Testis (tissue), 3 donors: Measurements from ENCODE around the gene ADAM23. TPM values are rescaled to one million over a fixed set of nuclear protein-coding genes. Genes with fewer than 3 reads are reported as not detected.

Experiments used
- DNase-seq: peaks from one replicate; pipeline ENCODE4 v3.0.0-alpha.2; 2019
- H3K27ac ChIP-seq, 2 donors: fragments of 200-600 bp; sonication (generic); one replicate each; pipeline ENCODE4 v1.5.1; 2019
- H3K27me3 ChIP-seq: fragments of 200-600 bp; sonication (generic); one replicate; pipeline ENCODE4 v1.5.1; 2019
- H3K36me3 ChIP-seq: fragments of 200-600 bp; sonication (generic); one replicate; pipeline ENCODE4 v1.5.1; 2017; ENCODE audit warnings: low read depth; ENCODE audit errors: missing control alignments
- H3K4me1 ChIP-seq: fragments of 200-600 bp; sonication (generic); one replicate; pipeline ENCODE4 v1.5.1; 2019
- H3K4me3 ChIP-seq, 2 donors: fragments of 200-600 bp; sonication (generic); one replicate each; pipeline ENCODE4 v1.5.1; 2017 to 2019
- H3K9me3 ChIP-seq: fragments of 200-600 bp; sonication (generic); one replicate; pipeline ENCODE4 v1.5.1; 2017
- CTCF ChIP-seq, 3 experiments: fragments of 450-650 bp in 2 of 3; fragments of 200-600 bp in 1 of 3; sonication (generic) in 1 of 3; IDR thresholded peaks; one replicate each; pipeline ENCODE4 v1.5.1; 2016 to 2019; ENCODE audit warnings: antibody characterized with exemption in 3 of 3, mild to moderate bottlenecking in 2 of 3, moderate library complexity in 1 of 3
- POLR2A ChIP-seq: fragments of 450-650 bp; IDR thresholded peaks from one replicate; pipeline ENCODE4 v1.6.1; 2017; ENCODE audit warnings: antibody characterized with exemption, mild to moderate bottlenecking, moderate library complexity
- WGBS, 2 donors: methylation state at CpG; one replicate each; pipeline ENCODE4 v1.1.5; 2018; 5-methylcytosine and 5-hydroxymethylcytosine counted together
- intact Hi-C: fragments of 100-400 bp; cut with DNase I; formaldehyde crosslinking; loops from one replicate; pipeline ENCODE4 v1.15.1; 2023; ENCODE audit warnings: low total_unique reads
- polyA plus RNA-seq: library from polyadenylated mRNA; stranded (reverse); fragments of 350-450 nt; fragmentation: Illumina TruSeq; extraction: RNeasy Lipid Tissue Mini Kit (QIAGEN cat#74804); gene quantifications from one replicate; pipeline ENCODE4 v1.2.3, GENCODE V29; 2014; ENCODE audit warnings: low read depth, low replicate concordance; ENCODE audit not compliant: insufficient read depth
- total RNA-seq, 2 donors: library from RNA; depleted of rRNA; stranded (reverse); fragments of >200 nt; gene quantifications; one replicate each; pipeline ENCODE4 v1.2.3, GENCODE V29; 2016

ADAM23 gene
- total and polyA plus RNA-seq, 3 donors from 2014 or later, result 14.5 to 24.2 (median 19.5) TPM

- H3K27me3 ChIP-seq, result no peaks in the 10 kb centered on the region
- intact Hi-C loops, result no loop called here
- H3K9me3 ChIP-seq, result no peaks in the 10 kb centered on the region
- no peak overlapping the region for H3K27ac ChIP-seq
- 77 to 79% methylated on average over 6 of the region's 6 CpGs for WGBS, 2 donors
- no peaks in the 10 kb centered on the region for H3K36me3 ChIP-seq
- no peak overlapping the region for H3K4me3 ChIP-seq
- DNase-seq, result no peak
- no peak for TF ChIP-seq POLR2A
- TF ChIP-seq CTCF (IDR thresholded peaks at IDR 0.05), result no peak
- no peaks in the 10 kb centered on the region for H3K4me1 ChIP-seq
These were observed 10.9 kb upstream of the ADAM23 start for GRCh38 chr2:206432193-206433082.

GRCh38 chr2:206433190-206433589 lies 10.1 kb upstream of the ADAM23 start:
- H3K4me3 ChIP-seq, result no peak overlapping the region
- H3K4me1 ChIP-seq, result no peaks in the 10 kb centered on the region
- no peaks in the 10 kb centered on the region for H3K27me3 ChIP-seq
- no peak overlapping the region for H3K27ac ChIP-seq
- intact Hi-C loops, result no loop called here
- no peaks in the 10 kb centered on the region for H3K36me3 ChIP-seq
- DNase-seq, result no peak
- TF ChIP-seq POLR2A, result no peak
- no peak for TF ChIP-seq CTCF (IDR thresholded peaks at IDR 0.05)
- H3K9me3 ChIP-seq, result no peaks in the 10 kb centered on the region

GRCh38 chr2:206433686-206434085 lies 9.6 kb upstream of the ADAM23 start:
- H3K27ac ChIP-seq, result no peak overlapping the region
- H3K9me3 ChIP-seq, result no peaks in the 10 kb centered on the region
- H3K4me3 ChIP-seq, result no peak overlapping the region
- TF ChIP-seq POLR2A (no peak), CTCF (IDR thresholded peaks at IDR 0.05) (no peak)
- DNase-seq, result no peak
- intact Hi-C loops, result no loop called here
- H3K36me3 ChIP-seq, result no peaks in the 10 kb centered on the region
- H3K4me1 ChIP-seq, result no peaks in the 10 kb centered on the region
- H3K27me3 ChIP-seq, result no peaks in the 10 kb centered on the region

GRCh38 chr2:206435742-206436141 lies 7.6 kb upstream of the ADAM23 start:
- no peak for DNase-seq
- H3K27ac ChIP-seq, result no peak overlapping the region
- no peaks in the 10 kb centered on the region for H3K9me3 ChIP-seq
- no peaks in the 10 kb centered on the region for H3K4me1 ChIP-seq
- intact Hi-C loops, result no loop called here
- no peak for TF ChIP-seq CTCF (IDR thresholded peaks at IDR 0.05)
- TF ChIP-seq POLR2A, result no peak
- H3K27me3 ChIP-seq, result no peaks in the 10 kb centered on the region
- H3K36me3 ChIP-seq, result no peaks in the 10 kb centered on the region
- no peak overlapping the region for H3K4me3 ChIP-seq
- WGBS, 2 donors, result 33 to 37% methylated on average over 3 of the region's 3 CpGs
